A673 (cell line): ENCODE data around the gene CLSTN3. TPM values are rescaled to one million over a fixed set of nuclear protein-coding genes. Genes with fewer than 3 reads are reported as not detected.
"Not testable (repeated sequence)": the region's sequence is repeated elsewhere in the genome, so short reads cannot be mapped to it uniquely, and the experiment has no call there.

Source experiments
- BruUV-seq: library from RNA; stranded (reverse); fragments of 400-500 nt; replicated peaks from 2 replicates; lab custom pipeline; 2021; lab: Mats Ljungman, UMichigan
- CTCF ChIA-PET: fragments of 300-600 bp; sonication (Branson Sonifier 250); formaldehyde crosslinking; loops from one replicate; lab custom pipeline; 2022; ENCODE audit warnings: antibody characterized with exemption; lab: Charles Lee
- POLR2A ChIA-PET: fragments of 300-600 bp; sonication (Branson Sonifier 250); formaldehyde crosslinking; loops from one replicate; lab custom pipeline; 2022; ENCODE audit warnings: antibody characterized with exemption; ENCODE audit not compliant: low non-redundant PET; lab: Charles Lee
- DNase-seq: peaks from one replicate; pipeline ENCODE4 v3.0.0-alpha.2; 2015; ENCODE audit warnings: low spot score
- H3K27ac ChIP-seq: fragments of 200-600 bp; sonication (generic); 2 replicates; pipeline ENCODE4 v1.5.1; 2016; ENCODE audit warnings: mixed run types, low read depth, mild to moderate bottlenecking, mixed read lengths, antibody characterized with exemption, low read length; ENCODE audit not compliant: poor library complexity, severe bottlenecking
- H3K27me3 ChIP-seq: fragments of 200-600 bp; sonication (generic); replicated peaks from 2 replicates; pipeline ENCODE4 v1.6.1; 2017; ENCODE audit warnings: mixed run types, low read depth, mild to moderate bottlenecking, mixed read lengths, antibody characterized with exemption, low read length; ENCODE audit not compliant: insufficient read depth, poor library complexity
- H3K36me3 ChIP-seq: fragments of 200-600 bp; sonication (generic); 2 replicates; pipeline ENCODE4 v1.6.1; 2016; ENCODE audit warnings: mixed run types, mild to moderate bottlenecking, mixed read lengths, antibody characterized with exemption, low read length; ENCODE audit not compliant: insufficient read depth, poor library complexity, severe bottlenecking
- H3K4me1 ChIP-seq: fragments of 200-600 bp; sonication (generic); 2 replicates; pipeline ENCODE4 v1.6.1; 2017; ENCODE audit warnings: mixed run types, mild to moderate bottlenecking, mixed read lengths, antibody characterized with exemption, low read length; ENCODE audit not compliant: insufficient read depth, poor library complexity, severe bottlenecking
- H3K4me3 ChIP-seq: fragments of 200-600 bp; sonication (generic); 2 replicates; pipeline ENCODE4 v1.5.1; 2016; ENCODE audit warnings: low read depth, mixed run types, mild to moderate bottlenecking, mixed read lengths, low read length; ENCODE audit not compliant: poor library complexity, severe bottlenecking
- H3K9me3 ChIP-seq: fragments of 200-600 bp; sonication (generic); 2 replicates; pipeline ENCODE4 v1.6.1; 2016; ENCODE audit warnings: mixed run types, low read depth, mild to moderate bottlenecking, mixed read lengths, antibody characterized with exemption, low read length; ENCODE audit not compliant: poor library complexity, severe bottlenecking
- EZH2 ChIP-seq: fragments of 200-600 bp; sonication (generic); IDR thresholded peaks from 2 replicates; pipeline ENCODE4 v1.6.1; 2017; ENCODE audit warnings: borderline replicate concordance, low read depth, mild to moderate bottlenecking, mixed read lengths, antibody characterized with exemption, low read length; ENCODE audit not compliant: poor library complexity, severe bottlenecking
- intact Hi-C: fragments of 100-400 bp; cut with micrococcal nuclease; formaldehyde crosslinking; loops from one replicate; pipeline ENCODE4 v1.10.0; 2022; ENCODE audit not compliant: unreplicated experiment
- total RNA-seq: library from RNA; stranded (reverse); gene quantifications from 2 replicates; pipeline ENCODE4 v1.2.3, GENCODE V29; 2021
- TF ChIP-seq, protein P1 (sequence below): fragments of 300-800, 200-600 bp; sonication (generic); conservative IDR thresholded peaks from 2 replicates; pipeline ENCODE4 v1.5.1; 2017; ENCODE audit warnings: low read depth, mild to moderate bottlenecking, antibody characterized with exemption, low read length, moderate library complexity, mixed read lengths

Gene CLSTN3
- total RNA-seq, 1 experiment from 2014 or later, result 10.7 TPM

DNA sequence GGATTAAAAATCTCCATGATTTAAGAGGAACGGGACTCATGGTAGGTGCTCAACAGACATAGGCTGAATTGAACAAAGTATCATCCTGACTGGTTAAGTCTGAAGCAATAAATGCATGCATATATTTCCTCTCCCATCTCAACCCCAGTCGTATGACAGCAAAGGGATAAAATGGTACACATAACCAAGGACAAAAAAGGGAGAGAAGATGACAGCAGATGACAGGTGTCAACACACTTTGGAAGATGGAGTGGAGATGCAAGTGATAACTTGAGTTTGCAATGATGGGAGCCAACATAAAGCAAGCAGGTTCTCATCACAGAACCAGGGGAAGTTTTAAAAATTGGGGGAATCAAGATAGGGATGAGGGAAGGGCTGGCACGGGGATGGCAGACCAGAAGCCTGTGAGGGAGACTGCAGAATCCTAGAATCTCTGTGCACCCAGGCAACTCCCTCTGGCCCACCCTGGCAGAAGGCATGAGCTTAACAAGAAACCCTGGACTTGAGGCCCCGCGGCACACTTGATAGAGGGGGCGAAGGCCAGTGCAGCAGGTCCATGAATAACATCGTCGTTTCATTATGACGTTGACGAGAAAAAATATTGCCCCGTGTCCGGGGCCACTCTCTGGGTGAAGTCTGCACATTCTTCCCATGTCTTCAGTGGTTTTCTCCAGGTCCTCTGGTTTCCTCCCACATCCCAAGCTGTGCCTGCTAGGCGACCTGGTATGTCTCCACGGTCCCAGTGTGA, 26.2 kb upstream of the CLSTN3 start:
- TF ChIP-seq EZH2, result no peak
- TF ChIP-seq, protein P1, sequence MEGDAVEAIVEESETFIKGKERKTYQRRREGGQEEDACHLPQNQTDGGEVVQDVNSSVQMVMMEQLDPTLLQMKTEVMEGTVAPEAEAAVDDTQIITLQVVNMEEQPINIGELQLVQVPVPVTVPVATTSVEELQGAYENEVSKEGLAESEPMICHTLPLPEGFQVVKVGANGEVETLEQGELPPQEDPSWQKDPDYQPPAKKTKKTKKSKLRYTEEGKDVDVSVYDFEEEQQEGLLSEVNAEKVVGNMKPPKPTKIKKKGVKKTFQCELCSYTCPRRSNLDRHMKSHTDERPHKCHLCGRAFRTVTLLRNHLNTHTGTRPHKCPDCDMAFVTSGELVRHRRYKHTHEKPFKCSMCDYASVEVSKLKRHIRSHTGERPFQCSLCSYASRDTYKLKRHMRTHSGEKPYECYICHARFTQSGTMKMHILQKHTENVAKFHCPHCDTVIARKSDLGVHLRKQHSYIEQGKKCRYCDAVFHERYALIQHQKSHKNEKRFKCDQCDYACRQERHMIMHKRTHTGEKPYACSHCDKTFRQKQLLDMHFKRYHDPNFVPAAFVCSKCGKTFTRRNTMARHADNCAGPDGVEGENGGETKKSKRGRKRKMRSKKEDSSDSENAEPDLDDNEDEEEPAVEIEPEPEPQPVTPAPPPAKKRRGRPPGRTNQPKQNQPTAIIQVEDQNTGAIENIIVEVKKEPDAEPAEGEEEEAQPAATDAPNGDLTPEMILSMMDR, result no peak
- ChIA-PET CTCF (no interaction called here), POLR2A (no interaction called here)
- no peak overlapping the region for H3K27ac ChIP-seq
- H3K27me3 ChIP-seq, result no peaks in the 10 kb centered on the region
- peaks cover 9% of the 10 kb centered on the region for H3K9me3 ChIP-seq
- intact Hi-C loops, result no loop called here
- H3K36me3 ChIP-seq, result no peaks in the 10 kb centered on the region
- H3K4me1 ChIP-seq, result no peaks in the 10 kb centered on the region
- BruUV-seq, result no TSS peak
- H3K4me3 ChIP-seq, result no peak overlapping the region
- no peak for DNase-seq

DNA sequence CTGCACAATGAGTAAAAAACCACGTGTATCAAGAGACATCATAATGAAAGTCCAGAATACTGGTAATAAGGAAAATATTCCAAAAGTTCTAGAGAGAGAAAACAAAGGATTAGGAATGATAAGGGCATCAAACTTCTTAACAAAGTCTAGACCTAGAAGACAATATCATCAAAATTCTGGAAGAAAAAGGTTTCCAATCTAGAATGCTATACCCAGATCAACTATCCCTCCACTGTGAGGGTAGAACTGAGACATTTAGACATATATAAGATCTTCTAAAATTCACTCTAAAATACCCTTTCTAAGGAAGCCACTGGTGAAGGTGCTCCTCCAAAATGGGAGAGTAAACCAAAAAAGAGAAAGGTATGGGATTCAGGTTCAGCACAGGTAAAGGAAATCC, 24.1 kb upstream of the CLSTN3 start:
- no TSS peak for BruUV-seq
- H3K4me1 ChIP-seq, result no peaks in the 10 kb centered on the region
- CTCF ChIA-PET, result no interaction called here
- TF ChIP-seq EZH2, result no peak
- TF ChIP-seq, protein P1, result no peak
- H3K36me3 ChIP-seq, result no peaks in the 10 kb centered on the region
- no peak overlapping the region for H3K27ac ChIP-seq
- no peak for DNase-seq
- H3K27me3 ChIP-seq, result no peaks in the 10 kb centered on the region
- intact Hi-C loops, result no loop called here
- POLR2A ChIA-PET, result no interaction called here
- no peak overlapping the region for H3K4me3 ChIP-seq
- peaks cover 9% of the 10 kb centered on the region for H3K9me3 ChIP-seq

DNA sequence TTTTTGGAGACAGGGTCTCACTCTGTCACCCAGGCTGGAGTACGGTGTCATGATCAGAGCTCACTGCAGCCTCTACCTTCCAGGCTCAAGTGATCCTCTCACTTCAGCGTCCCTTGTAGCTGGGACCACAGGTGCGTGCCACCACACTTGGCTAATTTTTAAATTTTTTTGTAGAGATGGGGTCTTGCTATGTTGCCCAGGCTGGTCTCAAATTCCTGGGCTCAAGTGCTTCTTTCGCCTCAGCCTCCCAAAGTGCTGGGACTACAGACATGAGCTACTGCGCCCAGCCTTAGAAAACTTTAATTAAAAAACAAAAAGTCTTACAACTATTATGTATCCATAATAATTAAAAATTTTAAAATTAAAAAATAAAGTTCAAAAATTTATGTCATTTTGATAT, 23.0 kb upstream of the CLSTN3 start:
- CTCF ChIA-PET, POLR2A ChIA-PET, intact Hi-C loops, H3K4me3 ChIP-seq, H3K27ac ChIP-seq, H3K36me3 ChIP-seq, H3K27me3 ChIP-seq, H3K4me1 ChIP-seq, DNase-seq, H3K9me3 ChIP-seq, BruUV-seq: not testable (repeated sequence)

DNA sequence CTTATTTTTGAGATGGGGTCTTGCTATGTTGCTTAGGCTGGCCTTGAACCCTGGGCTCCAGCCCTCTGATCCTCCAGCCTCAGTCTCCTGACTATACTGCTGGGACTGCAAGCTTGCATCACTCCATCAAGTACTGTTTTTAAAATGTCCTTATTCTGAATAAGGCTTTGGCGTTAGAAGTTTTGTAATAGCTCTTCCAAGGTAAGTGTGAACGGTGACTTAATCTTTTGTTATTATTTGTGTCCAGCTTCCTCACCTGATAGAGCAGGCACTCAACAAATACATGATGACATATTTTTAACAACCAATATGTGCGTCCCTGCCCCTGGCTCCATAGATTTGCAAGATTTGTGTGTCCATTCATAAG, 22.6 kb upstream of the CLSTN3 start:
- Histone ChIP-seq H3K27ac (no peak overlapping the region), H3K36me3 (no peaks in the 10 kb centered on the region), H3K4me1 (no peaks in the 10 kb centered on the region), H3K27me3 (no peaks in the 10 kb centered on the region), H3K9me3 (peaks cover 9% of the 10 kb centered on the region), H3K4me3 (no peak overlapping the region)
- intact Hi-C loops, result no loop called here
- CTCF ChIA-PET, result no interaction called here
- BruUV-seq, result TSS peak; percentile 35
- no peak for DNase-seq
- TF ChIP-seq EZH2, result no peak
- TF ChIP-seq, protein P1, result no peak
- POLR2A ChIA-PET, result no interaction called here
